Measurements from ENCODE around the gene MCOLN2. TPM values are rescaled to one million over a fixed set of nuclear protein-coding genes. Genes with fewer than 3 reads are reported as not detected.

Gene MCOLN2
- total RNA-seq, 1 experiment from 2014 or later, result 1.7 TPM

- H3K36me3 ChIP-seq (ENCODE audit: insufficient read depth, low read length, poor library complexity, severe bottlenecking), result no peaks in the 10 kb centered on the region
- no peaks in the 10 kb centered on the region for H3K4me1 ChIP-seq (ENCODE audit: insufficient read depth, low read length, poor library complexity, severe bottlenecking)
- no TSS peak for BruUV-seq (replicated peaks)
- intact Hi-C loops (cut with micrococcal nuclease; ENCODE audit: unreplicated experiment), result no loop called here
- no peak overlapping the region for H3K27ac ChIP-seq (ENCODE audit: low read depth, low read length, poor library complexity, severe bottlenecking)
- no peak for DNase-seq (ENCODE audit: low spot score)
- no peak for TF ChIP-seq EZH2 (IDR thresholded peaks at IDR 0.05; ENCODE audit: borderline replicate concordance, low read depth, low read length, poor library complexity, severe bottlenecking)
- no peak for TF ChIP-seq CTCF (conservative IDR thresholded peaks at IDR 0.05; ENCODE audit: low read depth, low read length)
- no peaks in the 10 kb centered on the region for H3K9me3 ChIP-seq (ENCODE audit: low read depth, low read length, poor library complexity, severe bottlenecking)
- ChIA-PET POLR2A (ENCODE audit: low non-redundant PET) (no interaction called here), CTCF (no interaction called here)
- no peaks in the 10 kb centered on the region for H3K27me3 ChIP-seq (replicated peaks; ENCODE audit: insufficient read depth, low read depth, low read length, poor library complexity)
- H3K4me3 ChIP-seq (ENCODE audit: low read depth, low read length, poor library complexity, severe bottlenecking), result no peak overlapping the region
Measured at GRCh38 chr1:85033221-85033620, 36.3 kb upstream of the MCOLN2 start.

- intact Hi-C loops (cut with micrococcal nuclease; ENCODE audit: unreplicated experiment), result no loop called here
- CTCF ChIA-PET, result no interaction called here
- DNase-seq (ENCODE audit: low spot score), result no peak
- no peak overlapping the region for H3K4me3 ChIP-seq (ENCODE audit: low read depth, low read length, poor library complexity, severe bottlenecking)
- no peaks in the 10 kb centered on the region for H3K36me3 ChIP-seq (ENCODE audit: insufficient read depth, low read length, poor library complexity, severe bottlenecking)
- TF ChIP-seq CTCF (conservative IDR thresholded peaks at IDR 0.05; ENCODE audit: low read depth, low read length) (no peak), EZH2 (IDR thresholded peaks at IDR 0.05; ENCODE audit: borderline replicate concordance, low read depth, low read length, poor library complexity, severe bottlenecking) (no peak)
- H3K27me3 ChIP-seq (replicated peaks; ENCODE audit: insufficient read depth, low read depth, low read length, poor library complexity), result no peaks in the 10 kb centered on the region
- no peaks in the 10 kb centered on the region for H3K4me1 ChIP-seq (ENCODE audit: insufficient read depth, low read length, poor library complexity, severe bottlenecking)
- BruUV-seq (replicated peaks), result no TSS peak
- POLR2A ChIA-PET (ENCODE audit: low non-redundant PET), result no interaction called here
- no peak overlapping the region for H3K27ac ChIP-seq (ENCODE audit: low read depth, low read length, poor library complexity, severe bottlenecking)
- H3K9me3 ChIP-seq (ENCODE audit: low read depth, low read length, poor library complexity, severe bottlenecking), result no peaks in the 10 kb centered on the region
Measured at GRCh38 chr1:85030536-85030935, 33.6 kb upstream of the MCOLN2 start.

GRCh38 chr1:85028151-85028550 is 31.2 kb upstream of the MCOLN2 start:
- no peak for DNase-seq (ENCODE audit: low spot score)
- POLR2A ChIA-PET (ENCODE audit: low non-redundant PET), result no interaction called here
- CTCF ChIA-PET, result interaction anchor here (2.2 kb wide), 1 partner anchor 83 kb away, joined by 32 read pairs; no protein-coding TSS in a partner anchor
- Histone ChIP-seq H3K27ac (ENCODE audit: low read depth, low read length, poor library complexity, severe bottlenecking) (no peak overlapping the region), H3K27me3 (replicated peaks; ENCODE audit: insufficient read depth, low read depth, low read length, poor library complexity) (no peaks in the 10 kb centered on the region), H3K4me1 (ENCODE audit: insufficient read depth, low read length, poor library complexity, severe bottlenecking) (no peaks in the 10 kb centered on the region), H3K4me3 (ENCODE audit: low read depth, low read length, poor library complexity, severe bottlenecking) (no peak overlapping the region), H3K36me3 (ENCODE audit: insufficient read depth, low read length, poor library complexity, severe bottlenecking) (no peaks in the 10 kb centered on the region), H3K9me3 (ENCODE audit: low read depth, low read length, poor library complexity, severe bottlenecking) (no peaks in the 10 kb centered on the region)
- no peak for TF ChIP-seq EZH2 (IDR thresholded peaks at IDR 0.05; ENCODE audit: borderline replicate concordance, low read depth, low read length, poor library complexity, severe bottlenecking)
- no peak for TF ChIP-seq CTCF (conservative IDR thresholded peaks at IDR 0.05; ENCODE audit: low read depth, low read length)
- BruUV-seq (replicated peaks), result no TSS peak
- intact Hi-C loops (cut with micrococcal nuclease; ENCODE audit: unreplicated experiment), result no loop called here

All from A673 (cell line).